VCaP (cell line): ENCODE results near the gene HSPA1A.

ENCODE experiments used
- H3K27ac ChIP-seq: fragments of 450-650 bp; 2 replicates; pipeline ENCODE4 v1.5.1; 2017
- CTCF ChIP-seq: fragments of 450-650 bp; conservative IDR thresholded peaks from 2 replicates; pipeline ENCODE4 v1.5.1; 2017; ENCODE audit warnings: mild to moderate bottlenecking, moderate library complexity

The HSPA1A gene

GRCh38 chr6:31778193-31778592, 37.1 kb upstream of the HSPA1A start:
- no peak for TF ChIP-seq CTCF
- H3K27ac ChIP-seq = no peak overlapping the region

- TF ChIP-seq CTCF = no peak
- H3K27ac ChIP-seq = no peak overlapping the region
These were observed 36.1 kb upstream of the HSPA1A start for GRCh38 chr6:31778999-31779885.

- no peak overlapping the region for H3K27ac ChIP-seq
These were observed 35.4 kb upstream of the HSPA1A start for GRCh38 chr6:31779908-31780307.

GRCh38 chr6:31780507-31781243, 34.7 kb upstream of the HSPA1A start:
- no peak overlapping the region for H3K27ac ChIP-seq
- no peak for TF ChIP-seq CTCF

More at GRCh38 chr6:31779908-31780307, 35.4 kb upstream of the HSPA1A start:
- TF ChIP-seq CTCF = no peak

- no peak for TF ChIP-seq CTCF
- no peak overlapping the region for H3K27ac ChIP-seq
These were observed 33.9 kb upstream of the HSPA1A start for GRCh38 chr6:31781244-31782125.

- no peak for TF ChIP-seq CTCF
These were observed 33.1 kb upstream of the HSPA1A start for GRCh38 chr6:31782126-31782855.

More at GRCh38 chr6:31782126-31782855, 33.1 kb upstream of the HSPA1A start:
- H3K27ac ChIP-seq = no peak overlapping the region
